ENCODE results near the gene AGPAT4. TPM values are rescaled to one million over a fixed set of nuclear protein-coding genes. Genes with fewer than 3 reads are reported as not detected.

The AGPAT4 gene
- total RNA-seq, 1 donor from 2014 or later: 23.7 TPM

GRCh38 chr6:161169035-161169434 lies 104.8 kb downstream of the AGPAT4 start:
- no peak for DNase-seq (ENCODE audit: low spot score in 2 of 2, unreplicated experiment in 2 of 2)
- H3K4me1 Mint-ChIP-seq: peaks cover 20% of the 10 kb centered on the region
- H3K4me3 Mint-ChIP-seq: no peak overlapping the region
- TF ChIP-seq CTCF (IDR thresholded peaks at IDR 0.05; ENCODE audit: unreplicated experiment): no peak
- peaks cover 11% of the 10 kb centered on the region for H3K9me3 Mint-ChIP-seq
- H3K27me3 Mint-ChIP-seq (ENCODE audit: low read depth): no peaks in the 10 kb centered on the region
- peaks cover 2% of the 10 kb centered on the region for H3K36me3 Mint-ChIP-seq
- peak overlapping the region; percentile 49 for H3K27ac Mint-ChIP-seq

GRCh38 chr6:161168281-161168891 lies 105.5 kb downstream of the AGPAT4 start:
- H3K27ac Mint-ChIP-seq: peak overlapping the region; percentile 49
- DNase-seq (ENCODE audit: low spot score in 2 of 2, unreplicated experiment in 2 of 2): no peak
- no peaks in the 10 kb centered on the region for H3K27me3 Mint-ChIP-seq (ENCODE audit: low read depth)
- H3K9me3 Mint-ChIP-seq: peaks cover 7% of the 10 kb centered on the region
- no peak overlapping the region for H3K4me3 Mint-ChIP-seq
- H3K36me3 Mint-ChIP-seq: no peaks in the 10 kb centered on the region
- no peak for TF ChIP-seq CTCF (IDR thresholded peaks at IDR 0.05; ENCODE audit: unreplicated experiment)
- H3K4me1 Mint-ChIP-seq: peaks cover 20% of the 10 kb centered on the region

GRCh38 chr6:161166677-161167076 lies 107.2 kb downstream of the AGPAT4 start:
- Mint-ChIP-seq H3K27me3 (ENCODE audit: low read depth) (no peaks in the 10 kb centered on the region), H3K9me3 (no peaks in the 10 kb centered on the region), H3K27ac (no peak overlapping the region), H3K4me1 (peaks cover 20% of the 10 kb centered on the region), H3K36me3 (peaks cover 3% of the 10 kb centered on the region), H3K4me3 (no peak overlapping the region)
- no peak for TF ChIP-seq CTCF (IDR thresholded peaks at IDR 0.05; ENCODE audit: unreplicated experiment)
- DNase-seq (ENCODE audit: low spot score in 2 of 2, unreplicated experiment in 2 of 2): no peak

- peaks cover 20% of the 10 kb centered on the region for H3K4me1 Mint-ChIP-seq
- no peak for TF ChIP-seq CTCF (IDR thresholded peaks at IDR 0.05; ENCODE audit: unreplicated experiment)
- H3K36me3 Mint-ChIP-seq: peaks cover 3% of the 10 kb centered on the region
These were observed 107.7 kb downstream of the AGPAT4 start for GRCh38 chr6:161166176-161166575.

GRCh38 chr6:161164182-161164625 lies 109.7 kb downstream of the AGPAT4 start:
- H3K4me3 Mint-ChIP-seq: no peak overlapping the region
- peaks cover 9% of the 10 kb centered on the region for H3K4me1 Mint-ChIP-seq
- no peak for DNase-seq (ENCODE audit: low spot score in 2 of 2, unreplicated experiment in 2 of 2)
- H3K9me3 Mint-ChIP-seq: no peaks in the 10 kb centered on the region
- H3K27me3 Mint-ChIP-seq (ENCODE audit: low read depth): no peaks in the 10 kb centered on the region
- peaks cover 7% of the 10 kb centered on the region for H3K36me3 Mint-ChIP-seq
- H3K27ac Mint-ChIP-seq: no peak overlapping the region
- TF ChIP-seq CTCF (IDR thresholded peaks at IDR 0.05; ENCODE audit: unreplicated experiment): no peak

More at GRCh38 chr6:161166176-161166575, 107.7 kb downstream of the AGPAT4 start:
- no peaks in the 10 kb centered on the region for H3K27me3 Mint-ChIP-seq (ENCODE audit: low read depth)
- DNase-seq (ENCODE audit: low spot score in 2 of 2, unreplicated experiment in 2 of 2): no peak
- H3K4me3 Mint-ChIP-seq: no peak overlapping the region
- no peaks in the 10 kb centered on the region for H3K9me3 Mint-ChIP-seq
- no peak overlapping the region for H3K27ac Mint-ChIP-seq
